IPS DF 4.7 (cell line): ENCODE measurements around the gene C1orf116.

Source experiments
- DNase-seq: peaks from one replicate; pipeline ENCODE4 v3.0.0-alpha.2; 2013; ENCODE audit warnings: low spot score; ENCODE audit errors: extremely low read depth

C1orf116 gene

DNA sequence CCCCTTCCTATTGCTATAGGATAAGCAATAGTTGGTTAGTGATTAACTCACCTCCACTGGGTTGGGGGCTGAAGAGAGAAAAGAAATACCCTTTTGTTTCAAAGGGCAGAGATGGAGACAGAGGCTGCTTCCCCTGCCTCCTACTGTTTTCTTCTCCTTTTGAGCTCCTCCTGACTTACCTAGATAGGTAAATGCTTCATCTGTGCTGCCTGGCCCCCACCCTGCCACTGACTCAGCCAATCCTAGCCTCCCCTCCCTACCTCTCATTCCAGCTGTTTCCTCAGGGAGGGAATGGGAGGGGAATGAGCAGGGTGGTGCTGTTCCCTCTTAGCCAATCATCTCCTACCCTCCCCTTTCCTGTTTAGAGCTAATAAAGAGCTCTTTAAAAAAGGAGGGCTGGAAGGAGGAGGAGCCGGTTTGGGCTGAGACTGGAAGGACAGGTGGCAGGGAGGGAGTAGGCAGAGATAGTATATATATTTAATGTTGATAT is at the start of gene C1orf116:
Gene C1orf116, minus strand, starts transcription at position 229 of the 490 bp plus-strand sequence. CDS start 5,158 bp downstream, outside the sequence.
- DNase-seq, result peak; percentile 94

DNA sequence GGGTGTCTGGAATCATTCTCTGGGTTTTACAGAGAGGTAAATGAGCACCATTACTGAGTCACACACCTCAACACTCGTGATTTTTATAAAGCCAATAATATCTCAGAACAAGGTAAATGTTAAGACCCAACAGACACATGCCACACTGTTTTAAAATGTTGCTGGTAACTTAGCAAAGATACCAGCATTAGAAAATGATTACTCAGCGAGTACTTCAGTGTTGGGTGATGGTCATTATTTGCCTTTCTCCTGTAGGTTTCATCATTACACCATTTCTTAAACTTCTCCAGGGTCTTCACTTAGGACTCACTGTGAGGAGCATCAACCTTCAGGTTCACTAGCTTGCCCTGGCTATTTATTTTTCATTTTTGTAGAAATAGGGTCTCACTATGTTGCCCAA is 49.2 kb upstream of the C1orf116 start:
- DNase-seq, result no peak

DNA sequence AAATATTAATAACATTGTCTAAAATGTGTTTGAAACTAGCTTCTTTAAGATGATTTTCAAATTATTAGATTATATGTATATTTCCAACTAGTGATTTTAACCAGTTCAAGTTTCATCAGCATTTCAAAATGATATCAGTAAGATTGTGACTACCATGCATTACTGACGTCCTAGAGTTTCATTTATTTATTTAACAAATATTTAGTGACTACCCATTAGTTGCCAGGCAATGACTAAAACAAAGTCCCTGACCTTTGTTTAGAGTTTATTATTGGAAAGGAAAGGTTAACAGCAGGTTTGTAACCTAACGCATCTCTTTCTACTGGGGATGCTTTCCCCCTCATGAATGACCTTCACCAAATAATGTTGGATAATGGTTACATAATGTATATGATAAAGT is 48.5 kb upstream of the C1orf116 start:
- no peak for DNase-seq

DNA sequence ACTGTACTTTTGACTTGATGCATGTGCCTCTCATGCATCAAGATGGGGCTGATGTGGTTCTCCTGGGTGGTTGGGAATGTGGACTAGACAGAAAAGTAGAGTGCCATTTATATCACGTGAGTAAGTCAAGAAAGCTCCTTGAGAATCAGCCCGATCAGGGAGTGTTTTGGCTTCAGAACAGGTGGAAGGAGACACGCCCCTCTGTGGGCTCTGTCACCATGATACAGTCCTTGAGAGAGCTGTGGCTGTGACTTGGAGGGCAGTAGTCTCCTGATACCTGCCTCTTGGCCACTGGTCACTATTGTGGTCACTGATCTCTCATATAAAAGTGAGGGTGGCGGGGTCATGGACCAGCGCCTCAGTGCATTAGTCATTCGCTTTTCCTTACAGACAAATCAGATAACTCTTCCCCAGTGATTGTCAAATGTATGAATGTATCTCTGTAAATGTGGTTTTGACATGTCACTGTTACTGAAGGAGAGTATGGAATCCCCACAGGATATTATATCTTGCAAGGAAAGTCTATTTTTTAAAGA is 47.2 kb upstream of the C1orf116 start:
- DNase-seq, result no peak

DNA sequence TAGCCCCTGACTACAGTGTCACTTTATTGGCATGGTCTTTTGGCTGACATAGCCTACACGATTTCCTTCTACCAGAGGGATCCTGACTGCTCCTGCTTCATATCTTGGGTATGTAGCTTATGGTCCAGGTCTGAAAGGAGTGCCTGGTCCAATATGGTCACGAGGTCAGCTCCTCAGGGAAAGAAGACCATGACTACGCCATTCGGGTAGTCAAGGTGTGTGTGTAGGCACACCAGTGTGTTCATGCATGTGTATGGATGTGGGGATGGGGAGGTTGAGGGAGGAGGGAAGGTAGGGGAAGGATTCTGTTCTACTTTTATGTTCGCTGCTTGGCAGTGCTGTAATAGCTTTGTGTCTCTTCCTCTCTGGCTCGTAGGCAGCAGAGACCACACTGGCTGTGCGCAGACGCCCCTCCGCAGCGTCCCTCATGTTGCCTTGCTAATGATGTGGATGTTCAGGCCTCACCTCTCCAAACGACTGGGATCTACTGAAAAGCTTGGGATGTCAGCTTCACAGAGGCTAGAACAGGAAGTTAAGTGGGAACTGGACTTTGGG is 46.1 kb upstream of the C1orf116 start:
- no peak for DNase-seq

DNA sequence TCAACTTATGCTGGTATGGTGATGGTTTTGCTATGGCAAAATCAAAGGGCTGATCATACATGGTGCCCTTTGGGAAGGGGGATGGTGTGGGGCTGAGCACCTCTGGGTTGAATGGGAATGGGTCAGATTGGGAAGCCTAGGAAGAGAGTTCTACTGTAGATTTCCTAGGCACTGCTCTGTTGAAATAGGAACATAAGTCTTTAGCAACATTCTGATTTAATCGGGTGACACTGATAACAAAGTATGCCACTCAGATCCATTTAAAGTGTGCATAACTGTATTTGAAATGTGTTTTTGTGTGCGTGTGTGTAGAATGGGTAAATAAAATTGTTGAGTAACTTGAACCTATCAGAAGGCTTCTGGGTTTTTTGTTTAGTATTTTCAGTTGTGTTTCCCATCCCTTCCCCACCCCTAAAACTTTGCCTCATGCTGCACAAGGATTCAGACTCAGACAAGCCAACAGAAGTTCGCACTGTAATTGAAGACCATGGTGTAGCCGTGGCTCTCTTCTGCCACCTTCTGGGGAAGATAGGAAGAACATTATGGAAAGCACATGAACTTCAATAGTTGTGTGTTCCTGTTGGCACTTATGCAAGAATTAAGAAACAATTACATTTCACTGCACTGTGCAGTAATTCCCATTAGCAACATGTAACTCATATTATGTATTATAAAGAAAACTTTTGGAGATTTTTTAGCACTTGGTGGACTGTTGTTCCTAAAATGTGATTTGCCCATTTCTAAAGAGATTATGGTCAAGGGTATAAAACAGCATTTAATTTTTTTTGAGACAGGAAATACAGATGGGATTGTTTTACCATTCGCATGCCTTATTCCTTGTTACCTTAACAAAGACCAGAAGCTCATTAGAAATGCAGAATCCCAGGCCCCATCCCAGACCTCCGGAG is 45.2 kb upstream of the C1orf116 start:
- DNase-seq, result no peak

DNA sequence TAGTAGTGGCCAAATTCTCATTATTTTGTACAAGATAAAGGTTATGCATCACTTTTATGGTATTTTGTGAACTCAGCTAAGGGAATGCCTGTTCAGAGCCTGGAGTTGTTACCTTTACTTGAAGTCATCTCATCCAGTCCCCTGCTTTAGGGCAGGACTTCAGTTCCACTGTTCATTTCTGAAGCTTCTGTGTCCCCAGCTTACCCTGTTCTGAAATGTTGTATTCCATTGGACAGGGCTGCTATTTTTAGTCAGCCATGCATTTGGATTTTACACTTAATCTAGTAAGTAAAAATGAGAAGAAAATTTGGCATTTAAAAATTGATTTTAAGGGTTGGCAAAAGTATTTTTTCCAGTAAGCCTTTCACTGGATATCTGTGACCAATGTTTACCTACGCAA is 44.5 kb upstream of the C1orf116 start:
- no peak for DNase-seq

DNA sequence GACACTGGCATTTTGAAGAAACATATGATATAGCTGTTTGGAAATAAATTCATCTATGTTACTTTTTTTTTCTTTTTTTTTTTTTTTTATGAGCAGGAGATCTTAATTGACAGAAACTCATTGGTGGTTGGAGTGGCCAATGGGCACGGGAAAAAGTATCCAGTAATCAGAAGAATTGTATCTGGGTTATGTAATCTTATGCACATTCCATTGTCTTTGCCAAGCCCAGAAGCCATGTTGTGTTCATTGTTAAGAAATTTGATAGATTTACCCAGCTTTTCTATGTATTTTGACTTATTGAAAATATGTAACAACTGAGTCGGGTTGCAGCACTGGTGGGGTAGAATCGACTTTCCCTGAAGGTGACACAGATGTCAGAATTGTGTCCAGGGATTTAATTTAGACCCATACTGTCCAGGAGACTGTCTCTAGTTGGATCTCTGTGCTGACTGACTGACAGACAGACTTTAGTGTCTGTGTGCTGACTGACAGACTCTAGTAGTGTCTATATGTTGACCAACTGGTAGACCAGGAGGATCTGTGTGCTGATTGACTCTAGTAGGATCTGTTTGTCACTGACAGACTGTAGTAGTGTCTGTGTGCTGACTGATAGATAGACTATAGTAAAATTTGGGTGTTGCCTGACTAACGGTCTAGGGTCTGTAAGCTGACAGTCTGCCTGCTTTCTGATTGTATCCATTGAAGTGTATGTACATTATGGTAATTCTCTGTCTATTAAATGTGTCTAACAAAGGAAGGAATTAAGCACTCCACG is 43.8 kb upstream of the C1orf116 start:
- DNase-seq, result no peak

DNA sequence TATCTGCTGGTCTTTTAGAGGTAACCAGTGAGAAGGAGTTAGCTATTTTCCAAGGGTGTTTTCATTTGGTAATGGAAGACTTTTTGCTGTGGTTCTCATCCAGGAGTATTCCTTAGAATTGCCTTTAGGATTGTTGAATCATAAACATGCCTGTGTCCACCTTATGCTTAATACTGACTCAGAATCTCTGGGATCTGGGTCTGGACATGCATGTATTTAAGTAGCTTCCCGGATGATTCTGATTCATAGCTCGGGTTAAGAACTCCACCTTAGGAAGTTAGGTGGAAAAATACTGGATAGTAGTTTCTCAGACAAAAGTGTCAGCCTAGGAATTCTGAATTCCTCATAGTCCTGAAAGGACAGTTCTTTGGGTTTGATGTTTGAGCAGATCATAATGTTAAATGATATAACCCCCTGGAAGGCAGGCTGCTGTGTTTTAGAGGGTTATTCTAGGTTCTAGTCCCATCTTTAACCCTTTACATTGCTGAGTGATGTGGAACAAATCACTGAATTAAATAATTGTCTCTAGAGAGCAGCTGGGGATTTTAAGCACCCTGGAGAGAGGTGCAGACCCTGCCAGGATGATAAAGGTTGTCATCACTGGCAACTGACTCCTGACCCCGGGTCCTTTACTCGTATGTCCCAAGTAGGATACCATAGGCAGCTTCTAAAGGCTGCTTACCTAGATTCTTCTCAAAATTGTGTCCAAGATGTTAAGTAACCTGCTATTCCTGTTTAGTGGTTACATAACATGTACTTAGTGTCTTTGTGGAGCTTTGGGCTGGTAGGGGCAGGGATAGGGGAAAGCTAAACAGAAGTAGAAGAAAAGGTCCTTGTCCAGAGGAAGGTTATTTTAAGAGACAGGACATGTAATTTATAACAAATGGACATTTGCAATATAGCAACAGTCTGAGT is 41.6 kb upstream of the C1orf116 start:
- no peak for DNase-seq

DNA sequence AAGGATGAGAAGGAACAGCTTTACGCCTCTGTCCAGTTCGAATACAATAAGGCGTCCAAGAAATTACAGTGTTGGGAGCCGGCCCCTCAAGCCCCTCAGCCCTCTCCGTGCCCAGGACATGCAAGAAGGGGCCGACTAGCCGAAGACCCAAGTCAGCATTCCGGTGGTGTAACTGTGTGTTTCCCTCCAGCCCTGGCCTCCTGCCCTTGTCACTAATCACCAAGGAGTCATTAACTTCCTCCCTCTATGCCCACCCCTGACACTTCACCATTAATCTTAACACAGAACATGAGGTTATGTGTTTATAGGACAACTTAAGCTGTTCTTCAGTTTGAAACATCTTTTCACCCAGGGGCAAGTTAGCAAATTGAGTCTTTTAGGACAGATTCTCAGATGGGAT is 39.7 kb upstream of the C1orf116 start:
- no peak for DNase-seq

DNA sequence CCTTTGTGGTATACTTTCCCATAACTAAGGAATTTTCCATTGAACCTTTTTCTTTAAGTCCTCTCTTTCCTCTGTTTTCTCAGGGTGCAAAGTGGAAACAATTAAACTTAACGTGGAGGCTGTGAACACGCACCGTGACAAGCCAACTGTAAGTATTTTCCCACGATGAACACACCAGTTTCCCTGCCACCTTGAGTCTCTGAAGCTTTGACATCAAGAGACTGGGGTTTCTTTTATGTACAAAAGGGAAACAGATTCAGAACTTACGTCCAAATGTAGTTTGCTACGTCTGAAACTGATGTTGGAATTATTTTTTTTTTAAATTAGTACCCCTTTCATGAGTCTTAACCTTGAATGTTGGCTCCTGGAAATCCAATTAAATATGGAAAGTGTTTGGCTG is 38.9 kb upstream of the C1orf116 start:
- DNase-seq, result no peak

DNA sequence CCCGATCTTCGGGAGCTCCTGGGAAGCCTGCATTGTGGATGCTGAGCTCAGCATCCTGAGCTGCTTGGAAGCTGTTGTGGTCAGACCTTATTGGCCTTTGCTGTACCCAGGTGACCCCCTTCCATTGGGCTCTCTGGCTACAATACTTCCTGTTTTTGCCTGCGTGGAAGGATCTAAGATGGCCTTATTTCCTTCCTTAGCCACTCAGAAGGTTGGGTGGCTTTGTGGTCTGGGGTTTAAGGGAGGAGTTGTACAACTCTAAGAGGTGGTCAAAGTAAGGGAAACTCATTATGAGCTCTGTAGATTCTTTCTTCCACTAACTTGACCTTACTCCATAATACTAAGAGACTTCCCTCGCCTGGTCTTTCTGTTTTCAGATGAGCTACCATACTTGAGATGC is 38.3 kb upstream of the C1orf116 start:
- DNase-seq, result no peak

DNA sequence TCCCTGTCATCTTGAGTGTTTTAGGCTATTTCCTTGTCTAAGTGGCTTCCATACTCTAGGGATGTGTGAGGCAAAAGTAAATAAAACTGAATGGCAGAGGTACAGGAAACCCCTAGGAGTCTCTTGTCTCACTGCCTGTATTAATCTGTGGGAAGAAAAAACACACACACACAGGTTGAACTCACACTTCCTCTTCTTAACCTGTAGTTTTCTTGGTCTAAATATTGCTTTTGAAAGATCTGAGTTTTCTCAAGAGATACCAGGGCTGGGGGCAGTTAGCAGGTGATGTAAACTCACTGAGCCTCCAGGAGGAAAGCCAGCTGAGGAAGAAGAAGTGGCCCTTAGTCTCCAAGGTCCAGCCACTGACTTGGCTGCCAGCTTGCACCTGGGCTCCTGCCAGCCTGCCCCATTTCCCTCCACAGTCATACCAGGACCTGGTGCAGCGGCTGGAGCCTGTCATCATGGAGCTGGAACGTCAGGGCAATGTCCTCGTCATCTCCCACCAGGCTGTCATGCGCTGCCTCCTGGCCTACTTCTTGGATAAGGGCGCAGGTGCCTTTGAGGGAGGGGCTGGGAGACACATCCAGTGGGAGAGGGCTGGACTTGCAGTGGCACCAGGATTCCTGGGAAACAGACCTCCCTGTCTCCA is 37.4 kb upstream of the C1orf116 start:
- no peak for DNase-seq

DNA sequence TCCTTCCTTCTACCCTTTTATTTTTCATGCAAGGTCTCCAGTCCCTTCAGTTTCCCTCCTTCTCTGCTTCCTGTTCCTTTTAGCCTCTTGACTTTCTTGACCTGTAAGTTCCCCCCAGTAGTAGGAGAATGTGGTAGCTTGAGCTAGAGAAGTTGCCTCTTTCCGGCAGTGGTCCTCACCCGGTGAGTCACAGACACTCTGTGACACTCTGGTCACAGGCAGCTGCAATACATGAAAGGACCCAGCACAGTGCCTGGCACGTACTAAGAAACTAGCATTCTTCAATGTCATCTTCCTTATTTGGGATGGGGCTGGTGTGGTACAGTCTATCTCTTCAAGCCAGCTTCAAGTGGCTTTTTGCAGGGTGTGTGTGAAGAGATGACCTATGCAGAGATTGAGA is 36.5 kb upstream of the C1orf116 start:
- DNase-seq, result no peak

DNA sequence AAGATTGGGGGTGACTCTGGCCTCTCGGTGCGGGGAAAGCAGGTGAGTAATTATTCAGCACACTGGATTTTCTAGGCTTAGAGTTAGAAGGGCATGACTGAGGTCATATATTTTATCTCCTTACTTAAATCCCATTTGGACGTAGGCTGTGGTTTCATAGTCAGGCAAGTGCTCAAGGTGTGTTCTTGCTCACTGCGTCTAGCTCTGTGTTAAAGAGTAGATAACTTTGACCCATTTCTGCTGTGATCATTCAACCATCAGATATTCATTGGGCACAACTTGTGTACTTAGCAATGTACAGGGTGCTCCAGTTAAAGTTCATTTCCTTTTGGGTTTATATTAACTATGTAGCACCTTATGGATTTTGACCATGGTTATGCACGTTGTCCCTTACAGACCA is 35.1 kb upstream of the C1orf116 start:
- no peak for DNase-seq

DNA sequence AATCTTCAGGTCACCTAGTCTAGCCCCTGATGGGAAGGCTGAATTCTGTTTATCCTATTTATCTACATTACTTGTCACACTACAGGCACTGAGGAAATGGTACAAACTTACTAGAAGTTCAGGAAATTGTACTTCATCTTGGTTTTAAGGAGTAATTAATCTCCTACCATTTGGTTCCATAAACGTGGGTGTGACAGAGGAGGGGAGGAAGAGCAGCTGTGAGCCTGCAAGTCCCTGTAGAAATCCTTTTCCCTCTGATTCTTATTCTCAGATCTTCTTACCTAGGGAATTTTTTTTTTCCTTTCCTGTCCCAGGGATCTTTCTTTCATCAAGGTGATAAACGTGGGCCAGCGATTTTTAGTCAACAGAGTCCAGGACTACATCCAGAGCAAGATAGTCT is 34.6 kb upstream of the C1orf116 start:
- no peak for DNase-seq

DNA sequence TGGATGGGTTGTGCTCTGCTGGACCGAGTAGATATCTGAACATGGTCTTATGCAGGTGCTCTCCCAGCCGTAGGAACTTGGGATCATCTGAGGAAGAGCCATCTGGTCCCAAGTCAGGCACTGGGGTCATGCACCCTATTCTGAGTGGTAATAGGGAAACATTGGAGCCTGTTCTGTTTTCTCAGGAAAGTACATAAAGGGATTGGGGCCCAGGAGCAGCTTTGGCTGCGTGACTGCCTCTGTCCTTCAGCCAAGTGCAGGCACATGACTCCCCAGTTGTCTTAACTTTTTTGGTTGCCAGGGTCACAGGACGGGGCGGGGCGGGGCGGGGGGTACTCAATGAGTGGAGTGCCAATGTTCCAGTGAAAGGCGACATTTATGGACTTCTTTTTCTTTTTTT is 32.0 kb upstream of the C1orf116 start:
- DNase-seq, result no peak

DNA sequence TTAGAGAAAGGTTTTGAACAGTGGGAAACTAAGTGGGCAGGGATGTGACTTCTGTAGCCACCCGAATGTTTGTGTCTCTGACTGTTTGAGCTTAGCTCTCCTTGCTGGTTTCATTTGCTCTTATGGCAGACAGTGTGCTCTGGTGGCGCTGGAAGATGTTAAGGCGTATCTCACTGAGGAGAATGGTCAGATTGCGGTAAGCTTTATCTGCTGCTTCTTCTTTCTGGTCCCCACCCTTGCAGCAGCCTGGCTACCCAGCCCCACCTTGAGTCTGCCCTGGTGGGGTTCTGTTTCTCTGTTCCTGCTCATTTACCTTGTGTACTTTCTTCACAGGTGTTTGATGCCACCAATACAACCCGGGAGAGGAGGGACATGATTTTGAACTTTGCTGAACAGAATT is 30.5 kb upstream of the C1orf116 start:
- DNase-seq, result no peak

DNA sequence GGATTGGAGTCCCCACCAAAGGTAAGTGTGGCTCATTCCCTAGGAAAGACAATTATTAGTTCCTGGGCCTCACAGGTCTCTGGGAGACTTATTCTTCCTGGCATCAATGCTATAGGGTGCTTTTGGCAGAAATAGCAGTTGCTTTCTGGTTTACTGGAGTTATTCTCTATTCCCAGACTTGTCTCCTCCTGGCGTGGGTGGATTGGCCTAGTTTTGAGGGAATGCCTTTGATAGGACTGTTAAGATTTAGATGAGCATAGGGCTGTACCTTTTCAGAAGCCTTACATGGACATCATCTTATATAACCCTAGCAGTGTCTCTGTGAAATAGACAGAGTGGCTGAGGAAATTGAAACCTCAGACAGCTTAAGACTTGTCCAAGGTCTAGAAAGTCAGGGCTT is 29.5 kb upstream of the C1orf116 start:
- DNase-seq, result no peak

DNA sequence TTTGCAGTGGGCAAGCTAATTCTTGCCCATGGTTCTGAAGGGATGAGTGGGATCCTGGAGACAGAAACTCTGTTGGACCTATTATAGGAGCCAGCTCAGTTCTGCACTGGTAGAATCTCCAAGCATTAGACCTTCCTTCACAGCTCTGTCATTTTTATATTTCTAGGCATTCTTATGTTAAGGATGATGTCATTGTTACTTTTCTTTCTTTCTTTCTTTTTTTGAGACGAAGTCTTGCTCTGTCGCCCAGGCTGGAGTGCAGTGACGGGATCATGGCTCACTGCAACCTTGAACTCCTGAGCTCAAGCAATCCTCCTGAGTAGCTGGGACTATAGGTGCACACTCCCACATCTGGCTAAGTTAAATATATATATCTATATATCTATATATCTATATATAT is 28.0 kb upstream of the C1orf116 start:
- DNase-seq, result no peak
